ENCODE results near the gene MAML2. TPM values are rescaled to one million over a fixed set of nuclear protein-coding genes. Genes with fewer than 3 reads are reported as not detected.

The MAML2 gene
- total and polyA plus RNA-seq, 8 donors, result 2.4 to 11.8 (median 4.1) TPM

DNA sequence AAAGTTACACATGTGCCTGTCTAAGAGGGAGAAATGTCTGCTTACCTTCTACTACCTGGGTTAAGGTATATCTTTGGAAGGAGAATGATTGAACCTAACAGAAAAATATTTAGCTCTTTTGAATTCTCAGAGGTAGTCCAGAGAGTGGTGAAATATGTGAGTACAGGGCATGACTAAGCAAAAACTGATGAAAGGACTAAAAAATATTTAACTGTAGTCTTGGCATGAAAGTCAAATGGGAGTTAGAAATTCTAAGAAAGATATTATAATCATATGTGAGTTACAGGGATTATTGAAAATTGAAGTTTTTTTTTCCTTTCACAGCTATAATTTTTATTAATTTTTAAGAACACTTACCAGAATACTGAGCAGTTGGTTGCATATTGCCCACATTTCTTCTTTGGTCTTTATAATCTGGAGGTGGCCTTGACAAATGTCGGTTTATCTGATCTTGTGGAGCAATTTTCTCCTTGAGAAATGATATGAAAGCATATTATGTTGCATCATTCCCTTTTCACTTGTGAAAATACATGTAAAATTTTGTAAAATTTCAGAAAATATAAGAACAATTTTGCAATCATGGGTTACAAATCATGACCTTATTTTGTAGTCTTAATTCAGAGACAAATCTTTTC is 357.7 kb downstream of the MAML2 start:
- H3K27ac ChIP-seq, result no peak overlapping the region
- no peak overlapping the region for H3K4me3 ChIP-seq
- H3K9me3 ChIP-seq, result no peaks in the 10 kb centered on the region
- intact Hi-C loops (cut with DNase I), result no loop called here
- ATAC-seq (no peak), DNase-seq (no peak), FAIRE-seq (no peak)
- no peaks in the 10 kb centered on the region for H3K27me3 ChIP-seq
- WGBS, 2 donors, result 30 to 34% methylated on average over 1 of the region's 1 CpG
- TF ChIP-seq, protein P1, sequence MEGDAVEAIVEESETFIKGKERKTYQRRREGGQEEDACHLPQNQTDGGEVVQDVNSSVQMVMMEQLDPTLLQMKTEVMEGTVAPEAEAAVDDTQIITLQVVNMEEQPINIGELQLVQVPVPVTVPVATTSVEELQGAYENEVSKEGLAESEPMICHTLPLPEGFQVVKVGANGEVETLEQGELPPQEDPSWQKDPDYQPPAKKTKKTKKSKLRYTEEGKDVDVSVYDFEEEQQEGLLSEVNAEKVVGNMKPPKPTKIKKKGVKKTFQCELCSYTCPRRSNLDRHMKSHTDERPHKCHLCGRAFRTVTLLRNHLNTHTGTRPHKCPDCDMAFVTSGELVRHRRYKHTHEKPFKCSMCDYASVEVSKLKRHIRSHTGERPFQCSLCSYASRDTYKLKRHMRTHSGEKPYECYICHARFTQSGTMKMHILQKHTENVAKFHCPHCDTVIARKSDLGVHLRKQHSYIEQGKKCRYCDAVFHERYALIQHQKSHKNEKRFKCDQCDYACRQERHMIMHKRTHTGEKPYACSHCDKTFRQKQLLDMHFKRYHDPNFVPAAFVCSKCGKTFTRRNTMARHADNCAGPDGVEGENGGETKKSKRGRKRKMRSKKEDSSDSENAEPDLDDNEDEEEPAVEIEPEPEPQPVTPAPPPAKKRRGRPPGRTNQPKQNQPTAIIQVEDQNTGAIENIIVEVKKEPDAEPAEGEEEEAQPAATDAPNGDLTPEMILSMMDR (IDR thresholded peaks at IDR 0.05), result no peak
- no peaks in the 10 kb centered on the region for H3K4me1 ChIP-seq
- no peaks in the 10 kb centered on the region for H3K36me3 ChIP-seq

DNA sequence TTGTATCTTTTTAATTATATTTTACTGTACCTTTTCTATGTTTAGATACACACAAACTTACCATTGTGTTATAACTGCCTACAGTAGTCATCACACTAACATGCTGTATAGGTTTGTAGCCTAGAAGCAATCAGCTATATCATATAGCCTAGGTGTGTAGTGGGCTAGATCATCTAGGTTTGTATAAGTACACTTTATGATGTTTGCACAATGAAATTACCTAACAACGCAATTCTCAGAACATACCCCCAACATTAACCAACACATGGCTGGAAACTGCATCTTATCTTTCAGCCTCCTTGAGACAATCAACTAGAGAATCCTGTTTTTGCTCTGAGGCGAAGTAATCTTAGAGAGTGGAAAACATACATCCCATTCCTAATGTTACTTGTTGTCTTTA is 358.9 kb downstream of the MAML2 start:
- 72 to 85% methylated on average over 2 of the region's 2 CpGs for WGBS, 2 donors
- no peak for ATAC-seq
- intact Hi-C loops (cut with DNase I), result no loop called here
- TF ChIP-seq, protein P1 (IDR thresholded peaks at IDR 0.05), result no peak
- H3K9me3 ChIP-seq, result no peaks in the 10 kb centered on the region
- no peaks in the 10 kb centered on the region for H3K4me1 ChIP-seq
- no peak for FAIRE-seq
- H3K27me3 ChIP-seq, result no peaks in the 10 kb centered on the region
- no peak overlapping the region for H3K4me3 ChIP-seq
- DNase-seq, result no peak
- H3K27ac ChIP-seq, result no peak overlapping the region
- H3K36me3 ChIP-seq, result no peaks in the 10 kb centered on the region

DNA sequence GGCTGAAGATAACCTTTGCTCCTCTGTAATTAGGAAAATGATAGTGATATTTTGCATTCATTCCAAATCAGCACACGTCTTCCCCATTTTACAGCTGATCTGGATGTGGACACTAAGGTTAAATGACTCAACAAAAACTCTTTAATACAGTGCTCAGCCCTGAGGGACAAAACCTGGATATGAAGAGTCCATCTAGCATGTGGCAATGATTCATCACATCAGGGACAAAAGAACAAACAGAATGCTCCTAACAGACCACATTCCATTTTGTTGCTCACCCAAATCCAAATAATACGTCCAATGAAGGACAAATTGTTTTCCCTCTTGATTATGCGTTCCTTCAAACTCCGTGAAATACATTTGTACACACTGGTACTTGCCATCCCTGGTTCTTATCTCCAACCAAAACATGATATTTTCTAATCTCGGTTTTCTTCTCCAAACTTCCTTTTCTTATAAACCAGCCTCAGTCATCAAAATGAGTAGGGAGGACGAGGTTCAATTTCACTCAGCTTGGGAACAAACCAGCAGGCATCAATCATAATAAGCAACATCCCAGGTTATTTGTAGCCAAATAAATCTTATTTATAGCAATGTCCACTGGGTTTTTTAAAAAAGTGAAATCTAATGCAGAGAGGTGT is 365.3 kb downstream of the MAML2 start:
- H3K4me3 ChIP-seq, result no peak overlapping the region
- H3K4me1 ChIP-seq, result no peaks in the 10 kb centered on the region
- TF ChIP-seq, protein P1 (IDR thresholded peaks at IDR 0.05), result no peak
- intact Hi-C loops (cut with DNase I), result no loop called here
- no peak for FAIRE-seq
- H3K9me3 ChIP-seq, result no peaks in the 10 kb centered on the region
- H3K36me3 ChIP-seq, result no peaks in the 10 kb centered on the region
- DNase-seq, result no peak
- no peaks in the 10 kb centered on the region for H3K27me3 ChIP-seq
- 45 to 53% methylated on average over 6 of the region's 6 CpGs for WGBS, 2 donors
- no peak for ATAC-seq
- H3K27ac ChIP-seq, result no peak overlapping the region

DNA sequence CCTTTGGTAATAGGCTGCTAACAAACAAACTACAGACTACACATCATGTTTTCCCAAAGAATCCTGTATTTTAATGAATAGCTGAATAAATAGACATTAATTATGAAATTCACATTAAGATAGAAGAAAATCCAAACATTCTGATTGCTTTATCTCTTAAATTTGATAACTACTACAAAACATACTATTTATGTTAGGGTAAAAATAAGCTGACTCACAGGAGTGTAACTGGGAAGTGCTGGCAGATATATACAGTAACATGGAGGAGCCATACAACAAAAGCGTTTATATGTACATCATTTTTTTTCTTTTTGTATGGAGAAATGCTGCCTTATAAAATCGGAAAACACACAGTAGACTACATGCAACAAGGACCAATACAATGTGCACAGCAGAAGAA is 366.4 kb downstream of the MAML2 start:
- H3K36me3 ChIP-seq, result no peaks in the 10 kb centered on the region
- no peak overlapping the region for H3K27ac ChIP-seq
- TF ChIP-seq, protein P1 (IDR thresholded peaks at IDR 0.05), result no peak
- ATAC-seq (no peak), DNase-seq (no peak), FAIRE-seq (no peak)
- no peaks in the 10 kb centered on the region for H3K27me3 ChIP-seq
- H3K4me1 ChIP-seq, result no peaks in the 10 kb centered on the region
- WGBS, 2 donors, result 55 to 79% methylated on average over 2 of the region's 2 CpGs
- no peak overlapping the region for H3K4me3 ChIP-seq
- intact Hi-C loops (cut with DNase I), result no loop called here
- H3K9me3 ChIP-seq, result no peaks in the 10 kb centered on the region

DNA sequence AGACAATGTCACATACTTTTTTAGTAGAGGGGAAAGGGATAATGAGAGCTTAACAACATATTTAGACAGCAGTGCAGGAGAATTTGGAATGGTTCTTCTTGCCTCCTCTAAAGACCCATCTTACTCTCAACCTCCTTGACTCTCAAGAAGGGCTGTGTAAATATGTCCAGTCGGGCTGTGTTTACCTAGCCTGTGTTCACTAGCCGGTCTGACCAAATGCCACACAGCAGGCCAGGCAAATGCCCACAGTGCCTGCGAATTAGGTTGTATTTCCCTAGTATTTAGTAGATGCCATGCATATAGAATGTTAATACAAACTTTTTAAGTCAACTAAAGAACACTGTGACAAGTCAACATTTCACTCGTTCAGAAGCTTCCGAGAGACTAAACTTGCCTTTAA is 367.7 kb downstream of the MAML2 start:
- no peak overlapping the region for H3K27ac ChIP-seq
- ATAC-seq (no peak), FAIRE-seq (no peak), DNase-seq (no peak)
- no peaks in the 10 kb centered on the region for H3K36me3 ChIP-seq
- H3K4me3 ChIP-seq, result no peak overlapping the region
- no peaks in the 10 kb centered on the region for H3K4me1 ChIP-seq
- H3K9me3 ChIP-seq, result no peaks in the 10 kb centered on the region
- WGBS, 2 donors, result 60 to 69% methylated on average over 5 of the region's 5 CpGs
- H3K27me3 ChIP-seq, result no peaks in the 10 kb centered on the region
- intact Hi-C loops (cut with DNase I), result no loop called here
- TF ChIP-seq, protein P1 (IDR thresholded peaks at IDR 0.05), result no peak

Measured in pancreas (tissue), 10 donors.